ENCODE data around the gene DAB2IP.
"Not testable (repeated sequence)": the region's sequence is repeated elsewhere in the genome, so short reads cannot be mapped to it uniquely, and the experiment has no call there.

The DAB2IP gene

GRCh38 chr9:121785673-121786542, 134.5 kb downstream of the DAB2IP start:
- no peak for DNase-seq (ENCODE audit: extremely low read depth in 1 of 2, low read depth in 1 of 2)

GRCh38 chr9:121786543-121786948, 135.1 kb downstream of the DAB2IP start:
- no peak for DNase-seq (ENCODE audit: extremely low read depth in 1 of 2, low read depth in 1 of 2)

DNA sequence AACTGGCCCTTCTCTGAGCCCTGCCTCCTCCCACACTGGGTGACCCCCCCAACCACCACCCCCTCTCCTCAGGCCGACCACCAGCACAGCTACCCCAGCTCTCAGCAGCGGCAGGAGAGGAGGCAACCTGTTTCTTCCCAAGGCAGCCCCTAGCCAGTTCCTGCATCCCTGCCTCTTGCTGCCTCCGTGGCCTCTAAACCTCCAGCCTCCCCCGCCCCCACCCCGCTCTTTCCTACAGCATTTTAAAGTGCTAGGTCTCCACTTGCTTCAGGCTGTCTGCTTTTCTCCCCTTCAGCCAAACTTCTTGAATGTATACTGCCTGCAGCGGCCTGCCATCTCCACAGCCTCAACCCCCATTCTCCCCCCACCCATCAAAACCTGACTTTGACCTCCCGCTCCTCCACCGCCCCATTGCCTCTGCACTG, 135.6 kb downstream of the DAB2IP start:
- DNase-seq (ENCODE audit: extremely low read depth in 1 of 2, low read depth in 1 of 2), result no peak

DNA sequence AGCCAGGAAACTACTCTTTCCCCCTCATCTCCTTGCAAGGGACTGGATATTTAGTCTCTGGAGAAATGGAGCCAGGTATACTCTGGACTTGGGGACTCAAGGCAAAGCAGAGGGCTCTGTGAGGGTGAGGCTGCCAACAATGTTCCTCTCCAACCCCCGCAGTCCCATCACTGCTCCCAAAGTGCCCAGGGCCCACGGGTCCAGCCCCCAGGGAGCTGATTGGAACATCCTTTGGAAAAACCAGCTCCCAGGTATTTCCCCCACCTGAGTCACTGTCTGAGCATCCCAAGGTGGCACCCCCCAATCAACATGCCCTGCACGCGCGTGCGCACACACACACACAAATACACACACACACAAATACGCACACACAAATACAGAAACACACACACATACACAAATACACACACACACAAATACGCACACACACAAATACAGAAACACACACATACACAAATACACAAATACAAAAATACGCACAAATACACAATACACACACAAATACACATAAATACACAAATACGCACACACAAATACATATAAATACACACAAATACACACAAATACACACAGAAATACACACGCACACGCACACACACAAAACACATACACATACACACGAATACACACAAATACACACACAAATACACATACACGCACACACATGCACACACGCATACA, 137.4 kb downstream of the DAB2IP start:
- DNase-seq (ENCODE audit: extremely low read depth in 1 of 2, low read depth in 1 of 2), result no peak

- DNase-seq (ENCODE audit: extremely low read depth in 1 of 2, low read depth in 1 of 2), result no peak
Measured at GRCh38 chr9:121790841-121791240, 139.4 kb downstream of the DAB2IP start.

- DNase-seq (ENCODE audit: extremely low read depth in 1 of 2, low read depth in 1 of 2), result not testable (repeated sequence)
Measured at GRCh38 chr9:121792476-121792875, 141.0 kb downstream of the DAB2IP start.

DNA sequence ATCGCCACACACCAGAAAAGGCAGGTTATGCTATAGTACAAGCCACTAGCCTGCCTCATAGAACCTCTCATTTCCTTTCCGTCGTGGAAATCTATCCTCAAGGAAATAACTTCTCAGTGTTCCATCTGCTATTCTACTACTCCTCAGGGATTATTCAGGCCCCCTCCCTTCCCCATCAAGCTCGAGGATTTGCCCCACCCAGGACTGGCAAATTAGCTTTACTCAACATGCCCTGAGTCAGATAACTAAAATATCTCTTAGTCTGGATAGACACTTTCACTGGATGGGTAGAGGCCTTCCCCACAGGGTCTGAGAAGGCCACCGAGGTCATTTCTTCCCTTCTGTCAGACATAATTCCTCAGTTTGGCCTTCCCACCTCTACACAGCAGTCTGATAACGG, 142.9 kb downstream of the DAB2IP start:
- not testable (repeated sequence) for DNase-seq (ENCODE audit: extremely low read depth in 1 of 2, low read depth in 1 of 2)

- DNase-seq (ENCODE audit: extremely low read depth in 1 of 2, low read depth in 1 of 2), result no peak
Measured at GRCh38 chr9:121797081-121797480, 145.6 kb downstream of the DAB2IP start.

DNA sequence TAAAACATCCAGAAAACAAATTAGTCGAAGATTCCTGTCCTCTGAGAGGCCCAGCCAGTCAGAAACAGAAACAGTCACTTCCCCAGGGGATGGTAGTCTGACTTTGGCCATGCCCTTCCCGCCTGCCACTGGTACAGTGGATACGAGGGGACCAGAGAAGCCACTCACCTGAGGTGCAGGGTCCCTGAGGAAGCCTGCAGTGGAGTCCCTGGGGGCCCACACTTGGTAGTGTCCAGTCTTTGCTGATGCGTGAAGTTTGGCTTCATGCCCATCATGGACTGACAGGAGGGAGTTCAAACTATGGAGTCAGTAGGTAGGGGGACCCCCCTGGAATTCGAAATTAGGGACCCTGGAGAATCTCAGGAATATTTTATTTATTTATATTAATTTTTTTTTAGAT, 147.5 kb downstream of the DAB2IP start:
- DNase-seq (ENCODE audit: extremely low read depth in 1 of 2, low read depth in 1 of 2), result no peak

GRCh38 chr9:121800376-121800775, 148.9 kb downstream of the DAB2IP start:
- DNase-seq (ENCODE audit: extremely low read depth in 1 of 2, low read depth in 1 of 2), result no peak

- DNase-seq (ENCODE audit: extremely low read depth in 1 of 2, low read depth in 1 of 2), result no peak
Measured at GRCh38 chr9:121801579-121801978, 150.1 kb downstream of the DAB2IP start.

GRCh38 chr9:121802753-121803152, 151.3 kb downstream of the DAB2IP start:
- DNase-seq (ENCODE audit: extremely low read depth in 1 of 2, low read depth in 1 of 2), result no peak

DNA sequence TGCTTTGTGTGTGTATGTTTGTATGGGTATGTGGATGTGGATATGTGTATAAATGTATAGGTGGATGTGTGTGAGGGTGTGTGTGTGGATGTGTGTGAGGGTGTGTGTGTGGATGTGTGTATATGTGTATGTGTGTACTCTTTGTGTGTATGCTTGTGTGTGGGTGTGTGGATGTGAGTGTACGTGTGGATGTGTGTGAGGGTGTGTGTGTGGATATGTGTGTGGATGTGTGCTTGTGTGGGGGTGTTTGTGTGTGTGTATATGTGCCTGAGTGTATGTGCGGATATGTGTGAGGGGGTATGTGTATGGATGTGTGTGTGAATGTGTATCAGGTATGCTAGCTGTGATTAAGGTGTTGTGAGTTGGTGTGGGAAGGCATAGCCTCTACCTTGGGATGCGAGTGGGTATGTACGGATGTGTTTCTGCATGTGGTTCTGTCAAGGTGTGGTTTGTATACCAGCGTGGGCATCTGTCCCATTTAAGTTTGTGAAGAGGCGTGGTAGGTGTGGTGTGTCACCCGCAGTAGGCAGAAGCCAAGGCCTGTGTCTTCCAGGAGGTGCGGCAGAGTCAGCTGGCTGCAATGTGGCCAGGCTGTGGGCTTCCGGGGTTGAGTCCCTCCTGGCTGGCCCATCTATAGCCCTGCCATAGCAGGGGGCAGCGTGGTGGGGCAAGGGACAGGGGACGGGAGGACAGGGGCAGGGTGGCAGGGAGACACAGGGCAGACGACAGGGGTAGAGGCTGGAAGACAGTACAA, 155.8 kb downstream of the DAB2IP start:
- DNase-seq (ENCODE audit: extremely low read depth in 1 of 2, low read depth in 1 of 2), result no peak

GRCh38 chr9:121807823-121808278, 156.4 kb downstream of the DAB2IP start:
- DNase-seq (ENCODE audit: extremely low read depth in 1 of 2, low read depth in 1 of 2), result no peak

DNA sequence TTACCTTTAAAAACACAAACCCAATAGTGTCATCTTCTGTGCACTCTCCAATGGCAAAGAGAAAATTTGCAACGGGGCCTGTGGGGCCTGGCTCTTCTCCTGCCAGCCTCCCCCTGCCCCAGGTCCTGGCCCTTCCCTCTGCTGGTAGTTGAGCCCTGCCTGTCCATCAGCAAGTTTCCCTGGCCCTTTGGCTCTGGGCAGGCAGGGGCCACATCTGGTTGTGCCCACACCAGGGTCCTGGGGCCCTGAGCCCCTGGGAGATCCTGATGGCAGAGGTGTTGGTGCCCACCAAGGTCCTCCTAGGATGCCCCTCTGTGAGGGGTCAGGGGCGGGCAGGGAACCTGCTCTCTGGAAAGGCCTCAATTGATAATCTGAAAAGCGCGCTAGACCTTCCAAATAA, 157.3 kb downstream of the DAB2IP start:
- no peak for DNase-seq (ENCODE audit: extremely low read depth in 1 of 2, low read depth in 1 of 2)

DNA sequence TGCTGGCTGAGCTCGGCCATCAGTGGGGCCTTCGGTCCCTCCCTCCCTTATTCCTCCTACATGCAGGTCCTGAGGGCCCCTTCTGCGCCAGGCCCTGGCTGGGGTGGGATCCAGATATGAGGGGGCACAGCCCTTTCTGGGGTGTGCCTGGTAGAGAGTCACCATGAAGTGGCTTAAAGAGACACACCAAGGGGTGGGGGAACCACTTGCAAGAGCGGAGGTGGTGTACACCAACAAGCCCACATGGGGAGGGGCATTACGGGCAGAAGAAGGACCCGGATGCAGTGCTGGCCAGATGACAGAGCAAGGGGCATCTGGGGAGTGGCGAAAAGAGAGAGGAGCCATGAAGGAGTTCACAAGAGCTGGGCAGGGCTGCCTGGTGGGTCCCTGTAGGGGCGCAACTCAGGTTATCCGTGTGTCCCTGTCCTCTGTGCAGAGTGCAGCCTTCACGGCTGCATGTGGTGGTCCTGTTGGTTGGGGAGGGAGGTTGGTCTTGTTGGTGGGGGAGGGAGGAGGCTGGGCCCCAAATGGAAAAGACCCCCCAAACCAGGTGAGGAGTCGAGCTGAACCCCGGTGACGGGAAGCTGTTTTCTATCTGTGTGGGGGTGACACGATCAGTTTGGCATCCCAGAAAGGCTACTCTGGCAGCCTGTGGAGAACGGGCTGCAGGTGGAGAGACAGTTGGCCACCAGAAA, 158.1 kb downstream of the DAB2IP start:
- no peak for DNase-seq (ENCODE audit: extremely low read depth in 1 of 2, low read depth in 1 of 2)

DNA sequence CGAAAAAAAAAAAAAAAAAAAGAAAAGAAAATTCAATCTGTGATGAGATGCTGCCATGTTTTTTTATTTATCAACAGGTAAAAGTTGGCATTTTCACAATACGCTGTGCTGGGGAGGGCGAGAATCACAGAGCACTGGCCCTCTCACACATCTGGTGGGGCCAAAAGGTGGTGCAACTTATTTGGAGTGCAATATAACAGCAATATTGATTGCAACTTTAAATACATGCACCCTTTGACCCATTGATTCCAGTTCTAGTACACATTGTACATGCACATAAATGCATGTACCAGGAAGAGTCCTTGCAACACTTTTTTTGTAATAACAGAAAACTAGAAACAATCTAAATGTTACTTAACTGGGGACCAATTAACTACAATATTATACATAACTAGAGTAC, 159.1 kb downstream of the DAB2IP start:
- DNase-seq (ENCODE audit: extremely low read depth in 1 of 2, low read depth in 1 of 2), result no peak

DNA sequence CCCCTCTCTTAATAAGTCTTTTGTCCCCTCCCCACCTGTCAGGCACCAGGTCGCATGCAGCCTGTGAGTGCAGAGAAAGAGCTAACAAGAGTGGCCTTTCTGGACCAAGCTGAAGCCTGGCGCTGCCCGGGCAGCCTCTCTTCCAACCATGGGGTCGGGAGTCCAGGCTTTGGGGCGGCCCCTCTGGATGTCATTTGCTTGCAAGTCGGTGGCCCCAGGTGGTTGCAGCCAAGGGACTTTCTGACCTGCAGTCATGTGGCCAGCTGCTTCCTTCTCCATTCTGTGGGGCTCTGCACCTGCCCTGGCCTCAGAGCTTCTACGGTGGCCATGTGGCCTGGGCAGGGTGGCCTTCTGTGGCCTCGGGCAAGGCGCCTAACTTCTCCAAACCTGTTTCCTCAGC, 159.7 kb downstream of the DAB2IP start:
- no peak for DNase-seq (ENCODE audit: extremely low read depth in 1 of 2, low read depth in 1 of 2)

- DNase-seq (ENCODE audit: extremely low read depth in 1 of 2, low read depth in 1 of 2), result no peak
Measured at GRCh38 chr9:121811751-121812150, 160.3 kb downstream of the DAB2IP start.

DNA sequence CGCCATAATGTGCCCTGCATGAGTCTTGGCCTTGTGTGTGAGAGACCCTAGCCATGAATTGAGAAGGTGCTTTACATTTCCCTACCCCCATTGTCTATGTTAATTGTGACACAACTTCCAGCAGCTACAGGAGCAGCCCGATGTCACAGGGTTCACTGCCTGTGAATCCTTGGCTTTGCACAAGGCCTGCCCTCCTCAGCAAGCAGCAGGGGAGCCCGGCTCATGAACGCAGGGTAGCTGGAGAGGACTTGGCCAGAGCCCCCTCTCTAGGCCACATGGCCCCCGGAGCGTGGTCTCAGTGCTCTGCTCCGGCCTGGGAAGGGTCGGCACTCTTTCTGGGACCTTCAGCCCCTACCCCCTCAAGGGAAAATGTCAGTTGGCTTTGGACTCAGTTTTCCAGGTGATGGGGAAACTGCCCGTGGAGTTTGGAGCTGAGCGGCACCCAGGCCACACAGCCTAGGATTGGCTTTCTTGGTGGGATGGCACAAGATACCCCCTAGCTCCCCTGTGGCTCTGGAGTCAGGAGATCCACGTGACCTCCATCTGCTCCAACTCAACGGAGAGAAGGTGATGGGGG, 160.8 kb downstream of the DAB2IP start:
- DNase-seq (ENCODE audit: extremely low read depth in 1 of 2, low read depth in 1 of 2), result no peak
